DND-41 (cell line): Measurements from ENCODE around the gene RADIL.

Source experiments
- ATAC-seq: fragments of 200-7000 bp; cut with Tn5 transposase; 3 replicates; pipeline ENCODE4 v1.9.1; 2021; ENCODE audit warnings: low read depth; ENCODE audit not compliant: insufficient read depth
- DNase-seq: peaks from one replicate; pipeline ENCODE4 v3.0.0-alpha.2; 2020
- H2AFZ ChIP-seq: 2 replicates; pipeline ENCODE4 v1.6.0; 2012; ENCODE audit warnings: low read depth, low read length
- H3K27ac ChIP-seq: 2 replicates; pipeline ENCODE4 v1.5.1; 2012; ENCODE audit warnings: low read length, inconsistent platforms
- H3K27me3 ChIP-seq: fragments of 200-600 bp; sonication (generic); 2 replicates; pipeline ENCODE4 v1.6.0; 2012; ENCODE audit warnings: low read length, mild to moderate bottlenecking, inconsistent platforms; ENCODE audit not compliant: insufficient read depth, poor library complexity
- H3K36me3 ChIP-seq: 2 replicates; pipeline ENCODE4 v1.5.1; 2012; ENCODE audit warnings: low read length, inconsistent platforms; ENCODE audit not compliant: insufficient read depth
- H3K4me1 ChIP-seq: 2 replicates; pipeline ENCODE4 v1.5.1; 2012; ENCODE audit warnings: mild to moderate bottlenecking, low read length; ENCODE audit not compliant: insufficient read depth
- H3K4me2 ChIP-seq: 2 replicates; pipeline ENCODE4 v1.6.0; 2012; ENCODE audit warnings: mild to moderate bottlenecking, moderate library complexity, low read length, inconsistent platforms; ENCODE audit not compliant: insufficient read depth
- H3K4me3 ChIP-seq, 2 experiments: fragments of 200-600 bp in 1 of 2; shearing (Covaris generic) in 1 of 2; 2 replicates each; pipeline ENCODE4 v1.5.1; 2012 to 2016; ENCODE audit warnings: inconsistent platforms in 2 of 2, low read length in 2 of 2, mild to moderate bottlenecking in 2 of 2, low read depth in 1 of 2, moderate library complexity in 1 of 2
- H3K79me2 ChIP-seq: 2 replicates; pipeline ENCODE4 v1.6.0; 2012; ENCODE audit warnings: low read length, inconsistent platforms; ENCODE audit not compliant: insufficient read depth
- H3K9ac ChIP-seq: 2 replicates; pipeline ENCODE4 v1.6.0; 2012; ENCODE audit warnings: low read depth, mild to moderate bottlenecking, inconsistent platforms, low read length, moderate library complexity
- H3K9me3 ChIP-seq: 2 replicates; pipeline ENCODE4 v1.5.1; 2012; ENCODE audit warnings: low read length, moderate library complexity, mild to moderate bottlenecking, inconsistent platforms; ENCODE audit not compliant: insufficient read depth, severe bottlenecking
- H4K20me1 ChIP-seq: 2 replicates; pipeline ENCODE4 v1.6.0; 2012; ENCODE audit warnings: low read length; ENCODE audit not compliant: insufficient read depth
- EZH2 ChIP-seq: IDR thresholded peaks from 3 replicates; pipeline ENCODE4 v1.6.1; 2012; ENCODE audit warnings: borderline replicate concordance, low read depth, mild to moderate bottlenecking, moderate library complexity, low read length, inconsistent platforms; ENCODE audit not compliant: severe bottlenecking
- TF ChIP-seq, protein P1 (sequence below): IDR thresholded peaks from 2 replicates; pipeline ENCODE4 v1.5.1; 2012; ENCODE audit warnings: borderline replicate concordance, low read length, moderate library complexity, mild to moderate bottlenecking; ENCODE audit not compliant: poor library complexity, severe bottlenecking; ENCODE audit errors: extremely low read depth

The RADIL gene

DNA sequence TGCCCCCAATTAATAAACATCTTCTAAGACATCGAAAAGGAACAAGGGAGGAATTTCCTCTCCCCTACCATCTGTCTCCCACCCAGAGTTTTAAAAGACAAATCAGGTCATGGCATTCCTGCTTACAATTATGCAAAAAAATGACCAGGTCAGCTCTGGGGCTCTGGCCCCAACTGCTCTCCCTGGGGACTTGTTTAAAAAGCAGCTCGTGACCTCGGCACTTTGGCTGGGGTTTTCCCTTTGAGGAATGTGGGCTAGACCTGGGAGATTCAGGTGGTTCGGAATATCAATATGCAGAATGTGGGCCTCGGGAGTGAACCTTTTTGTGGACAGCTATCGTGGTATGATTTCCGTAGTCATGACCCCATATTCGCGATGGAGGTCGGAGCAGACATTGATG is 648 bp upstream of the RADIL start:
- Histone ChIP-seq H3K27ac (no peak overlapping the region), H3K36me3 (no peaks in the 10 kb centered on the region), H3K9ac (no peak overlapping the region), H3K4me1 (no peaks in the 10 kb centered on the region), H3K79me2 (no peaks in the 10 kb centered on the region), H3K27me3 (no peaks in the 10 kb centered on the region), H3K4me2 (no peak overlapping the region), H3K4me3 (no peak overlapping the region), H4K20me1 (no peaks in the 10 kb centered on the region), H3K9me3 (no peaks in the 10 kb centered on the region), H2AFZ (no peak overlapping the region)
- no peak for ATAC-seq
- DNase-seq = no peak
- TF ChIP-seq EZH2 = no peak
- TF ChIP-seq, protein P1, sequence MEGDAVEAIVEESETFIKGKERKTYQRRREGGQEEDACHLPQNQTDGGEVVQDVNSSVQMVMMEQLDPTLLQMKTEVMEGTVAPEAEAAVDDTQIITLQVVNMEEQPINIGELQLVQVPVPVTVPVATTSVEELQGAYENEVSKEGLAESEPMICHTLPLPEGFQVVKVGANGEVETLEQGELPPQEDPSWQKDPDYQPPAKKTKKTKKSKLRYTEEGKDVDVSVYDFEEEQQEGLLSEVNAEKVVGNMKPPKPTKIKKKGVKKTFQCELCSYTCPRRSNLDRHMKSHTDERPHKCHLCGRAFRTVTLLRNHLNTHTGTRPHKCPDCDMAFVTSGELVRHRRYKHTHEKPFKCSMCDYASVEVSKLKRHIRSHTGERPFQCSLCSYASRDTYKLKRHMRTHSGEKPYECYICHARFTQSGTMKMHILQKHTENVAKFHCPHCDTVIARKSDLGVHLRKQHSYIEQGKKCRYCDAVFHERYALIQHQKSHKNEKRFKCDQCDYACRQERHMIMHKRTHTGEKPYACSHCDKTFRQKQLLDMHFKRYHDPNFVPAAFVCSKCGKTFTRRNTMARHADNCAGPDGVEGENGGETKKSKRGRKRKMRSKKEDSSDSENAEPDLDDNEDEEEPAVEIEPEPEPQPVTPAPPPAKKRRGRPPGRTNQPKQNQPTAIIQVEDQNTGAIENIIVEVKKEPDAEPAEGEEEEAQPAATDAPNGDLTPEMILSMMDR = no peak

DNA sequence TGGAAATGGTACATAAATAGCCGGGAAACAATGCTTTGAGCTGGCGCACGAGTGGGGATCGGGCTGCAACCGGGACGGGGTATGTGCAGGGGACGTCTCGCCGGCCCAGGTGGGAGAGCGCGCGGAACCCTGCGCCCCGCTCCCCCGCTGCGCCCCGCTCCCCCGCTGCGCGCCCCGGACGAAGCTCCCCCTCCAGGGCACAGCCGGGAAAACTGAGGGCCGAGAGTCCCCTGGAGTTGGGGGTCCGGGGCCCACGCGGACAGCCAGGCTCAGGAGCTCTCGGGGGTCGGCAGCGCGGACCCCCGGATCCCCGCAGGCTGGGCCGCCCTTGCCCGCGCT is 514 bp downstream of the RADIL start:
- H3K4me2 ChIP-seq = no peak overlapping the region
- H4K20me1 ChIP-seq = no peaks in the 10 kb centered on the region
- no peak overlapping the region for H3K27ac ChIP-seq
- no peak for DNase-seq
- H3K4me3 ChIP-seq = no peak overlapping the region
- no peaks in the 10 kb centered on the region for H3K4me1 ChIP-seq
- H3K79me2 ChIP-seq = no peaks in the 10 kb centered on the region
- no peaks in the 10 kb centered on the region for H3K9me3 ChIP-seq
- no peaks in the 10 kb centered on the region for H3K27me3 ChIP-seq
- no peak overlapping the region for H2AFZ ChIP-seq
- TF ChIP-seq, protein P1 = no peak
- TF ChIP-seq EZH2 = no peak
- no peak for ATAC-seq
- no peak overlapping the region for H3K9ac ChIP-seq
- H3K36me3 ChIP-seq = no peaks in the 10 kb centered on the region

DNA sequence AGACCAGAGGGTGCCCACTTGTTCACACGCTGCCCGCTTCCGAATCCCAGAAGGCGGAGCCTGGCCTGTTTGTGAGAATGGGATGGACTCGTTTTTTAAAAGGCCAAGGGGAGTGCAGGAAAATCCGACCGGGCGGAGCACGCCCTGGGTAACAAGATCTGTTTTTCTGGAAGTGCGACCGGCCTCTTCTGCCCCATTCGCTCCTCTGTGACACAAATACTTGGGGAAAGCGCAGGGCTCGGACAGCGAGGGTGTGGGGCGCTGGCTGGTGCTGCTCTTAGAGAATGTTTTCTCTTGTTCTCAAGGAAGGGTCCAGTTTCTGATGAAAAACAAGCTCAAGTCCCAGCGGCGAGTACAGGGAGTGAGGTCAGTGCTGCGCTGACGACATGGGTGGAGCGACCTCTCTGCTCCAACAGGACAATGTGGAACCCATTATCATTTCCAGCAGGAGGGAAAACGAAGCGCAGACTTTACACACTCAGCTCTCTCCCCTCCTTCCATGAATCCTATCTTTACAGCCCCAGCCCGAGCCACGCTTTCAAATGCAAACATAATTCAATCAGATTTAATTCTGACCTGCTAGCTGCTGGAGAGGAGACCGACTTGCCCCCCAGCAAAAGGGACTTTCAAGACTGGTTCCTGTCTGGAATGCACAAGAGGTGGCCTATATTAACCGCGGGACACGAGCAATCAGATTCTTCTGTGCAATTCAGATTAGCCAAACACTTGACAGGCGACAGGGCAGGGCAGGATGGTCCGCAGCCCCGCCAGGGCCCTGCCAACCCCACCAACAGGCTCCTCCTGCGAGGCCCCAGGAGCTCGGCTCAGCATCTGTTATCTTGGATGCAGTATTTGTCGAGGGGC is 1.1 kb downstream of the RADIL start:
- Histone ChIP-seq H3K79me2 (no peaks in the 10 kb centered on the region), H3K9ac (no peak overlapping the region), H2AFZ (no peak overlapping the region), H3K27ac (no peak overlapping the region), H3K27me3 (no peaks in the 10 kb centered on the region), H3K4me2 (no peak overlapping the region), H3K4me3 (no peak overlapping the region), H3K4me1 (no peaks in the 10 kb centered on the region), H4K20me1 (no peaks in the 10 kb centered on the region), H3K9me3 (no peaks in the 10 kb centered on the region), H3K36me3 (no peaks in the 10 kb centered on the region)
- DNase-seq (no peak), ATAC-seq (no peak)
- no peak for TF ChIP-seq EZH2
- TF ChIP-seq, protein P1 = no peak
